DMS79 treated with DMSO at 0.1 percent for 48 hours (cell line): ENCODE measurements around the gene ZBED5.

Experiments used
- DNase-seq: peaks from one replicate; lab custom pipeline; 2025; lab: John Stamatoyannopoulos, UW

ZBED5 gene

DNA sequence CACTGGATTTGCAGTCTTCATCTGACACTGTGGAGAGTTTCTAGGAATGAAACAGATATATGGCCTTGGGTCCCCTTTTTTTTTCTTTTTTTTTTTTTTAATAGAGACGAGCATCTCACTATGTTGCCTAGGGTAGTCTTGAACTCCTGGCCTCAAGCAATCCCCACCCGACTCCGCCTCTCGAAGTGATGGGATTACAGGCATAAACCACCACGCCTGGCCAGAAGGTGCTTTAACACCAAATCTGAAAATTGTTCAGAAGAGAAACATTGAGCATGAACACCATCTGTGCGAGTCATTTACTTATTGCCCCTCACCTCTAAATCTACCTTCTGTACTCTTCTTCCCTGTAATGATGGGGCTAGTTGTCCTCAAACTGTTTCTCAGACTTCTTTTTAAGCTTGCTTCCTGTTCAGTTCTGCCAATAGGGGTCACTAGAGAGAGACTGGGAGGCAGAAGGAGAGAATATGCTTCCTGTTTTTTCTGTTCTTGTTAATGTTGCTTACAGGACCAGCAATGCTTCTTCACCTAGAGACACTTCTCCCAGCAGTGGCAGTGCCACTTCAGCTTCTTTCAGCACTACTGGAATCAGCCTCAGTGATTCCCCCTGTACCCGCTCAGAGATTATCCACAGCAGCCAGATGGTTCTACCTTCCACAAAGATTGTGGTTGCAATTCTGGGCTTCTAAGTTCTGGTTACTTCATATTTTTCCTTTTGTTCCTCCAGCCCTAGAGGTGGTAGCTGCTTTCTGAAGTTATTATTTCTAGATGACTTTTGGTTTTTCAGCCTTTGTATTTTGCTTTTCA is 20.8 kb upstream of the ZBED5 start:
- DNase-seq, result peak; percentile 11

DNA sequence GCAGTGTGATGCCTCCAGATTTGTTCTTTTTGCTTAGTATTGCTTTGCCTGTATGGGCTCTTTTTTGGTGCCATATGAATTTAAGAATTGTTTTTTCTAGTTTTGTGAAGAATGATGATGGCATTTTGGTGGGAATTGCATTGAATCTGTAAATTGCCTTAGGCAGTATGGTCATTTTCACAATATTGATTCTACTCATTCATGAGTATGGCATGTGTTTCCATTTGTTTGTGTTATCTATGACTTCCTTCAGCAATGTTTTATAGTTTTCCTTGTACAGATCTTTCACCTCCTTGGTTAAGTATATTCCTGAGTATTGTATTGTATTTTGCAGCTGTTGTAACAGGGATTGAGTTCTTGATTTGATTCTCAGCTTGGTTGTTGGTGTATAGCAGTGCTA is 18.3 kb upstream of the ZBED5 start:
- DNase-seq, result no peak

DNA sequence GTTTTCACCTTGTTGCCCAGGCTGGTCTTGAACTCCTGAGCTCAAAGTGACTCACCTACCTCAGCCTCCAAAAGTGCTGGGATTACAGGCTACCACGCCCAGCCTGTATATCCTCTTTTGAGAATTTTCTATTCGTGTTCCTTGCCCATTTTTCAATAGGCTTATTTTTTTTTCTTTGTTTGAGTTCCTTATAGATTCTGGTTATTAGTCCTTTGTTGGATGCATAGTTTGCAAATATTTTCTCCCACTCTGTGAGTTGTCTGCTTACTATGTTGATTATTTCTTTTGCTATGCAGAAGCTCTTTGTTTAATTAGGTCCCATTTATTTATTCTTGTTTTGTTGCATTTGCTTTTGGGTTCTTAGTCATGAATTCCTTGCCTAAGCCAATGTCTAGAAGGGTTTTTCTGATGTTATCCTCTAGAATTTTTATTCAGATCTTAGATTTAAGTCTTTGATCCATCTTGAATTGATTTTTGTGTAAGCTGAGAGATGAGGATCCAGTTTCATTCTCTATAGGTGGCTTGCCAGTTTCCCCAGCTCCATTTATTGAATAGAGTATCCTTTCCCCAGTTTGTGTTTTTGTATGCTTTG is 17.7 kb upstream of the ZBED5 start:
- no peak for DNase-seq

DNA sequence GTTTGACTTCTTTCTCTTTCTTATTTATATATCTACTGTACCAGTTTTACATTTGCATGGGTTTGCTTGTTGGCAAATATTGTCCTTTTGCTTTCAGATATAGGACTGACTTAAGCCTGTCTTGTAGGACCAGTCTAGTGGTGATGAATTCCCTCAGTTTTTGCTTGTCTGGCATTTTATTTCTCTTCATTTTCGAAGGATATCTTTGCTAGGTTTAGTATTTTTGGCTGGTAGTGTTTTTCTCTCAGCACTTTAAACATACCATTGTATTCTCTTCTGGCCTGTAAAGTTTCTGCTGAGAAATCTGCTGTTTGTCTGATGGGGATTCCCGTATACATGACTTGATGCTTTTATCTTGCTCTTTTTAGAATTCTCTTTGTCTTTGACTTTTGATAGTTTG is 14.2 kb upstream of the ZBED5 start:
- DNase-seq, result no peak

GRCh38 chr11:10868352-10868751 is 10.5 kb upstream of the ZBED5 start:
- no peak for DNase-seq

- no peak for DNase-seq
Measured at GRCh38 chr11:10866893-10867331, 9.1 kb upstream of the ZBED5 start.

DNA sequence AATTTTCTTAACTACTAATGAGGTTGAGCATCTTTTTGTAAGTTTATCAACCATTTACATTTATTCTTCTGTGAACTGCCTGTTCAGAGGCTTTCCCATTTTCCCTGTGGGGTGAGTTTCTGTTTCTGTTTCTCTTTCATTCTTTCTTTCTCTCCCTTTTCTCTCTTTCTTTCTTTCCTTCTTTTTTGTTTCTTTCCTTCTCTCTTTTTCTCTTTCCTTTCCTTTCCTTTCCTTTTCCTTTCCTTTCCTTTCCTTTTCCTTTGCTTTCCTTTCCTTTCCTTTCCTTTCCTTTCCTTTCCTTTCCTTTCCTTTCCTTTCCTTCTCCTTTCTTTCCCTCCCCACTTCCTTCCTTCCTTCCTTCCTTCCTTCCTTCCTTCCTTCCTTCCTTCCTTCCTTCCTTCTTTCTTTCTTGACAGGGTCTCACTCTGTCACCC is 8.0 kb upstream of the ZBED5 start:
- DNase-seq, result no peak

DNA sequence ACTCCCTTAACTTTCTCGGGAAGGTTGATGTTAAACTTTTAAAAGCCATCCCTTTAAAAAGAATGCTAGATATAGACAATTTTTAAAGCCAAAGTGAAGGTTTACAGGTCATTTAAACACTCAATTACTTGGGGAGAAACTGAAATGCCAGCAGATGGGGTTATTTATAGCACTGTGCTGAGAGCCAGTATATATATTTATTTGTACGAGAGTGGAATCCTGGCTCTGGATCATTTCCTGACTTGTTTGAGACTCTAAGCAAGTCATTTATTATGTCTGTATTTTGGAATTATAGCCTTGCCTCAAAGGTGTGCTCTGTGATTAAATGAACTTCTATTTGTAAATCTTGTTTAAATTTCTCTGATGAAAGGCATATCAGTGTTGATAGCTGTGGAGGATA is 6.8 kb upstream of the ZBED5 start:
- DNase-seq, result no peak

DNA sequence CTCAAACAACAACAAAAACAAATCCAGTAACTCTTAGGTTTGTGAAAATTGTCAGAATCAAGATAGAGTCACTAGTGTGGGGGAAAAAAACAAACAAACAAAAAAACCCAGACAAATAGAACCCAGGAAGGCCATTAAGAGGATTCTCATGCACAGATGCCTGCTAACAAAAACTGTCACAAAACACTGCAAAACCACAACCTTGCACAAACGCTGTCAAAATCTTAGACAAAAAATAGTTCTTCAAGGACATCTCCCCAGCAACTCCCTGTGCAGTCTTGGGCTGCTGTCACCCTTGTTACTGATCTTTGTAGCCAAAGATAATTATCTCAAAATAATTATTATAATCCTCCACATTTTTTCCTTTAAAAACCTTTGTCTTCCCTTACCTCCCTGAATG is 4.6 kb upstream of the ZBED5 start:
- no peak for DNase-seq

GRCh38 chr11:10861799-10862198 is 3.9 kb upstream of the ZBED5 start:
- no peak for DNase-seq

- DNase-seq, result no peak
Measured at GRCh38 chr11:10861047-10861446, 3.2 kb upstream of the ZBED5 start.

- DNase-seq, result peak; percentile 68
Measured at GRCh38 chr11:10858439-10859325, 829 bp upstream of the ZBED5 start.

GRCh38 chr11:10857459-10857708 is 469 bp downstream of the ZBED5 start:
- no peak for DNase-seq

DNA sequence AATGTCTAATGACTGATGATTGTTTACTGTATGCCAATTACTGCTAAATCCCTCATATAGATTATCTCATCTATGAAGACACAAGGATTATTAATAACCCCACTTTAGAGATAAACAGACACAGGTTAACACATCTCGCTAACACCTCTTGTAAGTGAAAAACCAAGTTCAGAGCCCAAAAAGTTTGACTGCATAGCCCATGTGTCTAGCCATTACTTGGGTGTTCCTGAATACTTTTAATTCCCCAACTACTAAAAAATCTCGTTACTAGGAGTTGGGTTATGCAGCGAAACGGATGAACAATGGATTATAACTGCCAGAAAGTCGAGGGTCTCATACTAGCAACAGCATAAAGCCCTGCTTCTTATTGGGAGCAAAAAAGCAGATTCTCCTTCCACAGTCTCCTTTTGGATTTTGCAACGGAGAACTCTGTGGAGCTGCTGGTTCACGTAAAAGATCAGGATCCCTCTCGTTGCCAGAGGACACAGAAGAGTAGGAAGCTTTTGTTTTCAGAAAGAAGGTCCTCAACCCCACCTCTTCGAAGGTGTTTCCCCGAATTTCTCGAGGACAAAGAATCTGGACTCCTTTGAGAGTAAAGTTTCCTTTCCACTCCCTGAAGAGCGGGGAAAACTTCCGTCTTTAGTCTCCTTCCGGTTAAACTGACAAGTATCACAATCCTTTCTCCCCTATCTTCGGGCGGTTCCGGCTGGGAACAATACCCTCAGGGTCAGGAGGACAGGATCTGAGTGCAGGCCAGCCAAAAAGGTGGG is 979 bp downstream of the ZBED5 start:
- DNase-seq, result peak; percentile 63

- no peak for DNase-seq
Measured at GRCh38 chr11:10855295-10855694, 2.6 kb downstream of the ZBED5 start.

DNA sequence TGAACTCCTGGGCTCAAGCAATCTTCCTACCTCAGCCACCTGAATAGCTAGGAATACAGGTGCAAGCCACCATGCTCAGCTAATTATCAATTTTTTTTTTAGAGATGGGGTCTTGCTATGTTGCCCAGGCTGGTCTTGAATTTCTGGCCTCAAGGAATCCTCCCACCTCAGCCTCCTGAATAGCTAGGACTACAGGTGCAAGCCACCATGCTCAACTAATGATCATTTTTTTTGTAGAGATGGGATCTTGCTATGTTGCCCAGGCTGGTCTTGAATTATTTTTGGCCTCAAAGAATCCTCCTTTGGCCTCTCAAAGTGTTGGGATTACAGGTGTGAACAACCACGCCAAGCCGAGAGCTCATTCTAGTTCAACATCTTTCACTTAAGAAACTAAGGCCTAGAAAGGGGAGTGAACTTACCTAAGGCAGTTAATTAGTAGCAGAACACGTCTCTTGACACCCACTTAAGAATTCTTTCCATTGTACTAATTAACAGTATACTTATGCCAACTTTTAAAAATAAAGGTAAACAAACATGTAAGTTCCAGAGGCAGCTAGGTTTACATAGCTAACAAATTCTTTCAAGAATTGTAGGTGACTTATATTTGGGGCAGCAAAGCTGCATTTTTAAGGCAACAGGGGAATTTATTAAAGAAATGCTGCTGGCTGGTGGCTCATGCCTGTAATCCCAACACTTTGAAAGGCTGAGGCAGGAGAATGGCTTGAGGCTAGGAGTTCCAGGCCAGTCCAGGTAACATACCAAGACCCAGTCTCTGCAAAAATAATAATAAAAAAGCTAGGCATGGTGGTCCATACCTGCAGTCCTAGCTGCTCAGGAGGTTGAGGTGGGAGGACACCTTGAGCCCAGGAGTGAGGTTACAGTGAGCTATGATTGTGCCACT is 9.6 kb downstream of the ZBED5 start:
- no peak for DNase-seq

GRCh38 chr11:10846660-10847059 is 11.2 kb downstream of the ZBED5 start:
- no peak for DNase-seq

GRCh38 chr11:10845589-10845988 is 12.3 kb downstream of the ZBED5 start:
- DNase-seq, result no peak

DNA sequence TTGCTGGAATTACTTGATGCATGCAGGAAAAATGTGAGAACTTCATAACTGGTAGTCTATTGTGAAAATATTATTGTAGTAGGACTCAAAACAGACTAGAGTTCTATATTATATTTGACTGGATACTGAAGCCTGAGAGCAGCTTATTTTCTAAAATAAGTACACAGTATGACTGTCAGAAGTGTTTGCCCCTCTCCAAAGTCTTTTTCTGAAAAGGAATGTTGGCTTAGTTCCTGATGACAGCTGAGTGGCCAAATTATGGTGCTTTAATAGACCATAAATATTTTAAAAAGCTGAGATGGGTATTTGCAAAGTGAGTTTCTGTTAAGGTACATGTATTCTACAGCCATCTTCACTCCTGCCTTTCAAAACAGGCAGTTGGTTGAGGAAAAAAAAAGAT is 13.1 kb downstream of the ZBED5 start:
- DNase-seq, result no peak

GRCh38 chr11:10844356-10844755 is 13.5 kb downstream of the ZBED5 start:
- no peak for DNase-seq

DNA sequence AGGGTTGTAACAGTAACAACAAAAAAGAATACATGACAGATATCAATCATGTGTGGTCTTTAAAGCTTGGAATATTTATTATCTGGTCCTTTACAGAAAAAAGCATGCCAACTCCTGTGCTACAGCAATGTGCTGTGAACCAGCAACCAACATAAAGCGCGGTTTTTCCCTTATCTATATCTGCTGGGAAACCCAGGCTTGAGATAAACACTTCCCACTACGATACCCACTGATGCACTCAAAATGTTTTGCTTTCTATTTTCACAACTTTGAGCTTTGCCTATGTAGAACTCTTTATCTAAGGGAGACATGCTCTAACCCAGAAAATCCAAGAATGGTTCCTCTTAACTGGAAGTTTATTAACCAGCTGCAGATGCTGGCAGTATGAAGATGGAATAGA is 19.0 kb downstream of the ZBED5 start:
- no peak for DNase-seq
